GM18507 (cell line): ENCODE measurements around the gene ODC1.

Experiments used
- DNase-seq: peaks from one replicate; pipeline ENCODE4 v3.0.0; 2011; ENCODE audit warnings: low read depth; ENCODE audit not compliant: insufficient read length; ENCODE audit errors: extremely low spot score
- FAIRE-seq: peaks from 2 replicates; lab custom pipeline; 2011; peaks lifted over from hg19 to GRCh38; lab: Jason Lieb, UNC

Gene ODC1

GRCh38 chr2:10438688-10439087 is 9.4 kb downstream of the ODC1 start:
- no peak for DNase-seq
- FAIRE-seq = no peak

GRCh38 chr2:10437806-10438205 is 10.3 kb downstream of the ODC1 start:
- no peak for DNase-seq
- FAIRE-seq = no peak

GRCh38 chr2:10436583-10437110 is 11.5 kb downstream of the ODC1 start:
- DNase-seq (no peak), FAIRE-seq (no peak)

DNA sequence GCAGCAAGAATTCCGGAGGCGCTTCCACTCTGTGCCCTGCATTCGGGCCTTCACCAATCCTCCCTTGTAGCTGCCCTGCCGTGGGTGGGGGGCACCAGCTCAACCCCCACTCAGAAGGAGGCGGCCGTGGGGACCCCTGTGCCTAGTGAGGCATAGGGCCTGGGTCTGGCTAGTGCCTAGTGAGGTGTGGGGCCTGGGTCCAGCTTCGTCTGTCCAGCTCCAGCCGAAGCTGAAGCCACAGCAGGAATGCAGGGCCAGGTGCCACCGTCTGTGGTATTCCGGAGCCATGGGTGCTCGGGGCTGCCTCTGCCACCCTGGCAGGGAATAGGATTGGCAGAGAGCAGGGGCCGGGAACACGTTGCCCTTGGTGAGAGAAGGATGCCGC is 12.3 kb downstream of the ODC1 start:
- DNase-seq (no peak), FAIRE-seq (no peak)

GRCh38 chr2:10434886-10435819 is 13.0 kb downstream of the ODC1 start:
- FAIRE-seq (peak; percentile 94), DNase-seq (peak; percentile 75)

- FAIRE-seq = no peak
- no peak for DNase-seq
Observed at GRCh38 chr2:10433947-10434885, 13.9 kb downstream of the ODC1 start.

- DNase-seq = no peak
- FAIRE-seq = peak; percentile 76
Observed at GRCh38 chr2:10433264-10433946, 14.7 kb downstream of the ODC1 start.

GRCh38 chr2:10432311-10433181 is 15.6 kb downstream of the ODC1 start:
- FAIRE-seq = peak; percentile 78
- no peak for DNase-seq

DNA sequence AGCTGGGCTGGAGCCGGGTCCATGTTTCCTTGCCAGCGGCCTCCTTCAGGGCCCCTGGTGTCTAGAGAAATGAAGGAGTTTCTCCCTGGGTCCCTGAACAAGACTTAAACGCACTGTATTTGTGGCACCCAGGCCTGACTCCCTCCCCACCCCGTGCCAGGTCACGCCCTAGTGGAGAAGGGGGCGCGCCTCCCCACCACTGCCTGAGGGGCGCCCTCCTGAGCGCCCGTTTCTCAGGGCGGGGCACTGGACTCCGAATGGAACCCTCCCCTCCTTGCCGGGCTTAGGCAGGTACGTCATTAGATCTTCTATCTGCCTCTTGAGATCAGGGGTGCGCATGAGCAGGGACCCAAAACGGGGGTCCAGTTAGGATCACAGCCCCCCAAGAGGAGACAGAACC is 16.3 kb downstream of the ODC1 start:
- DNase-seq (no peak), FAIRE-seq (no peak)

DNA sequence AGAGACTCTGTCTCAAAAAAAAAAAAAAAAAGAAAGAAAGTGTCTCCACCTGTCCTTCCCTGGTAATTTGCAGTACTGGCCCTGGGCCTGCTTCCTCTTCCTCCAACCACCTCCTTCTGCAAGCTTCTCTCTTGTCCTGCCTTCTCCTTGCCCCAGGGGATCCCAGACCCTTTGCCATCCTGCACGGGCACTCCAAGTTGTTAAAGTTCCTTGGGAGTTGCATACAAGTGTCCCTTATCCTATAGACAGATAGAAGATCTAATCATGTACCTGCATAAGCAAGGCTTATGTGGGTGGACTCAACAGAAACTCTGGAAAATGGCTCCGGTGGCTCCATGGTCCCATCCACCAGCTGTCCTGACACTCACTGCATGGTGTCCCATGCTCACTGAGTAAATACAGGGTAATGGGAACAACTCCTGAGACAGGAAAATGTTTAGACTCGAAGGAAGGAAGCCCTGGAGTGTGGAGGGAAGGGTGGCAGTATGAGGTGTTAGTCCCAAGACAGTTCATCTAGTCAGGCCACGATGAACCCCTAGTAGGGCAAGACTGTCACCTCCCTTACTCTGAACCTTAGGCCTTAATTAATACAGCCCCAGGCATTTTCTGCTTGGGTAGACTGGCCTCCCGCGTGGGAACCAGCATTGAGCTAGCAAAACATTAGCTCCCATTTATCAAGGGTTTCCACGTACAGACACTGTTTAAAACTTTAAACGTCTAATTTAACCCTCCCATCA is 17.1 kb downstream of the ODC1 start:
- no peak for FAIRE-seq

GRCh38 chr2:10428924-10429323 is 19.2 kb downstream of the ODC1 start:
- DNase-seq (no peak), FAIRE-seq (no peak)

More for the DNA sequence above, 17.1 kb downstream of the ODC1 start:
- DNase-seq = no peak

GRCh38 chr2:10428355-10428754 is 19.8 kb downstream of the ODC1 start:
- FAIRE-seq = no peak
- DNase-seq = no peak

- FAIRE-seq = no peak
Observed at GRCh38 chr2:10427618-10427949, 20.5 kb downstream of the ODC1 start.

GRCh38 chr2:10426726-10427617 is 21.2 kb downstream of the ODC1 start:
- FAIRE-seq (no peak), DNase-seq (no peak)

More at GRCh38 chr2:10427618-10427949, 20.5 kb downstream of the ODC1 start:
- no peak for DNase-seq

GRCh38 chr2:10425699-10426098 is 22.4 kb downstream of the ODC1 start:
- no peak for DNase-seq
- FAIRE-seq = no peak

DNA sequence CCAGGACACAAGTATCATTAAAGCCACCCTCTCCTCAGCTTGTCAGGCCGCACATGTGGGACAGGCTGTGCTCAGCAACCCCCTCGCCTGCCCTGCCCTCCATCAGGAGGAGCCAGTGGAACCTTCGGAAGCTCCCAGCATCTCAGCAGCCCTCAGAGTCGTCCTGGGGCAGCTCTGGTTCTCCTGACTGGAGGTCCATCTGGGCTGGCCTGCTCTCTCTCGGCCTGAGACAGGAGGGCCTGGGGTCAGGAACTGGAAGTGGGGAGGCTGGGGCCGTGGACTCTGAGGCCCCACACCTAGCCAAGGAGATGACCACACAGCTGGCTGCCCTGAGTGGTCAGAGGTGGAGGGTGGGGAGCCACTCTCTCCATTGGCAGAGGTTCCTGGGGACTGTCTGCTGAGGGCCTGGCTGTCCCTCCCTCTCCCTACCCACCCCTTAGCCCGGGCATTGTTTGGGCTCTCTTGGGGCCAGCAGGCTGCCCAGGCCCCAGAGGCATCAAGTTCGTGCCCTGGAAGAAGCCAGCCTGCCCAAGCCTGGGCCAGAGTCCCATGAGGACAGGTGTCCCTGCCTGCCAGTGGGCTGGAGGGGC is 23.1 kb downstream of the ODC1 start:
- DNase-seq (no peak), FAIRE-seq (no peak)

- no peak for DNase-seq
- no peak for FAIRE-seq
Observed at GRCh38 chr2:10424051-10424450, 24.1 kb downstream of the ODC1 start.
